Melanocyte of skin (primary cell): Measurements from ENCODE around the gene OXA1L. TPM values are rescaled to one million over a fixed set of nuclear protein-coding genes. Genes with fewer than 3 reads are reported as not detected.

Experiments
- small RNA-seq, 2 donors: library from RNA; depleted of rRNA; stranded (forward); fragments of <200 nt; gene quantifications; one replicate each; pipeline ENCODE3, GENCODE V24; 2012
- total RNA-seq, 2 donors: library from RNA; depleted of rRNA; stranded (reverse); fragments of >200 nt; gene quantifications; 2 replicates each; pipeline ENCODE4 v1.2.3, GENCODE V29; 2012

OXA1L gene
- 10 to 100 TPM; 60.9 to 73.9 TPM for total RNA-seq

GRCh38 chr14:22766457-22767322 is at the start of gene OXA1L:
Gene OXA1L, plus strand, starts transcription at chr14:22766688. Its CDS starts 14 bp downstream, at chr14:22766702.

GRCh38 chr14:22814941-22815713 is 48.6 kb downstream of the OXA1L start, which contains the start of gene SLC7A7:
Gene SLC7A7, minus strand, starts transcription at chr14:22815435. Its CDS starts 2,037 bp downstream, at chr14:22813398.

Small RNA genes within 50 kb of the gene (small RNA-seq; reads per million reads assigned to genes)
- gene RF00588, result 0 to 0.06 reads per million in 2 donors

Other genes with a start within 250 kb of the OXA1L start
- 100 to 1,000 TPM; 312 to 322 TPM for gene DAD1, start 177.5 kb upstream of the OXA1L start, total RNA-seq
- 10 to 100 TPM; 13.3 to 25.1 TPM for gene ABHD4, start 168.4 kb upstream of the OXA1L start, total RNA-seq
- under 1 TPM in 1 of 2 donors, not detected in 1; under 0.01 TPM for gene OR6J1, start 122.3 kb upstream of the OXA1L start, total RNA-seq
- gene SLC7A7, start 48.7 kb downstream of the OXA1L start, total RNA-seq, result 1 to 10 TPM in 1 of 2 donors, under 1 TPM in 1; 0.34 to 1.7 TPM
- gene MRPL52, start 63.2 kb downstream of the OXA1L start, total RNA-seq, result 10 to 100 TPM; 35.1 to 38.3 TPM
- gene MMP14, start 69.9 kb downstream of the OXA1L start, total RNA-seq, result 100 to 1,000 TPM; 336 to 370 TPM
- gene LRP10, start 105.1 kb downstream of the OXA1L start, total RNA-seq, result 10 to 100 TPM; 68.9 to 80.5 TPM
- gene REM2, start 116.5 kb downstream of the OXA1L start, total RNA-seq, result under 1 TPM in 1 of 2 donors, not detected in 1; under 0.01 TPM
- gene RBM23, start 152.5 kb downstream of the OXA1L start, total RNA-seq, result 10 to 100 TPM; 66.9 to 89.5 TPM
- gene PRMT5, start 162.7 kb downstream of the OXA1L start, total RNA-seq, result 100 to 1,000 TPM in 1 of 2 donors, 10 to 100 TPM in 1; 65.0 to 103 TPM
- gene HAUS4, start 190.4 kb downstream of the OXA1L start, total RNA-seq, result 10 to 100 TPM; 31.0 to 52.0 TPM
- 1 to 10 TPM; 2.0 to 2.1 TPM for gene AJUBA, start 215.9 kb downstream of the OXA1L start, total RNA-seq
- 1 to 10 TPM; 6.9 to 9.7 TPM for gene C14orf93, start 243.5 kb downstream of the OXA1L start, total RNA-seq